Lower leg skin (tissue), 4 donors: ENCODE data around the gene ABLIM3. TPM values are rescaled to one million over a fixed set of nuclear protein-coding genes. Genes with fewer than 3 reads are reported as not detected.

ENCODE experiments used
- DNase-seq, 2 donors: peaks; one replicate each; pipeline ENCODE4 v3.0.0-alpha.2; 2019; ENCODE audit warnings: low spot score in 2 of 2
- H3K4me3 ChIP-seq: fragments of 200-600 bp; sonication (generic); 2 replicates; pipeline ENCODE4 v1.5.1; 2017; ENCODE audit warnings: mild to moderate bottlenecking, low read depth; ENCODE audit not compliant: poor library complexity, severe bottlenecking
- POLR2A ChIP-seq, 2 donors: fragments of 450-650 bp; IDR thresholded peaks; one replicate each; pipeline ENCODE4 v1.6.1; 2016 to 2017; ENCODE audit warnings: antibody characterized with exemption in 2 of 2, mild to moderate bottlenecking in 1 of 2, moderate library complexity in 1 of 2
- WGBS, 2 donors: methylation state at CpG; one replicate each; pipeline ENCODE4 v1.1.5; 2018; 5-methylcytosine and 5-hydroxymethylcytosine counted together
- intact Hi-C: fragments of 100-400 bp; cut with DNase I; formaldehyde crosslinking; loops from one replicate; pipeline ENCODE4 v1.15.0; 2023; ENCODE audit warnings: low total_unique reads
- total RNA-seq, 4 donors: library from RNA; depleted of rRNA; stranded (reverse); fragments of >200 nt; gene quantifications; one replicate each; pipeline ENCODE4 v1.1.0, GENCODE V29; 2016
- TF ChIP-seq, protein P1 (sequence below), 3 donors: fragments of 450-650 bp; IDR thresholded peaks; one replicate each; pipeline ENCODE4 v1.5.1; 2016; ENCODE audit warnings: antibody characterized with exemption in 3 of 3, mild to moderate bottlenecking in 3 of 3, moderate library complexity in 2 of 3

The ABLIM3 gene
- total RNA-seq, 4 donors from 2014 or later: 4.2 to 12.3 (median 7.4) TPM

DNA sequence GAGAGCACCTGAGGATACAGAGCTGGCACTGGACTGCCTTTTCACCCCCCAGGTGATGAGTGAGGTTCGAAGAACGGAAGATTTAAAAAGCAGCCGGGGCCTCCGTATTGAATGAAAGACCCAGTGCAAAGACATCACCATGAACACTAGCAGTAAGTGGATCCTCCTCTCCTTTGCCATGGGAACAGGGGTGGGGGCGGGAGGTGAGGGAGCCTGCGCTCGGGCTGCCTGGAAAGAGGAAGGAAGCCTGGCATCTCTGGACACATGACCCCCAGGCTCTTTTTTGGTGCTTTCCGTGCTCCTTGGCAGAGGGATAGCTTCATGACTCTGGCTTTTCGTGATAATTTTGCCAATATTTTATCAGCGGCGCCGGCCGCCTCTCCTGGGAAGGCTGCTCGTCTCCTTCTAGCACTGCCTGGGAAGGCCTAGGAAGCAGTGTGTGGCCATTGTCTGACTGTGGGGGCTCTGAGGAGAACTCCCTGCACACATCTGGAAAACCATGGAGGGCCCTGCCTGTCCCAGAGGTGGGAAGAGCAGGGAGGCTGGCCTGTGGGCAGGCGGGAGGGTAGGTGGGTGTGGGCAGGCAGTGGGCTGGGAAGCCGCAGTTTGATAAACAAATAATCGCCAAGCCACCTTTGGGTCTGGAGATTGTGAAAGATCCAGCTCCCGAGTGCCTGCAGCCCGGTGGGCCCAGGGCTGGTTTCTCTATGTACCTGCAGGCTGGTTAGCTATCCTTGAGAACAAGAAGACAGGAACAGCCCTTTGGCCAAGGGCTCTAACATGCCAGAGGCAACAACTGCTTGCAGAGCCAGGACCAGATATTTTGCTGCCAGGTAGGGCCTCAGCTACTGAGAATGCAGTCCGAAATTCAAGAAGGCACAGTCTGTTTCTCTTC is 911 bp downstream of the ABLIM3 start:
- peak in 1 of 2 donors; percentile 38 for DNase-seq
- H3K4me3 ChIP-seq: peak overlapping the region; percentile 53
- intact Hi-C loops: loop anchor here (10.0 kb wide), 1 partner anchor 83 kb away; no protein-coding TSS in a partner anchor
- TF ChIP-seq, protein P1, sequence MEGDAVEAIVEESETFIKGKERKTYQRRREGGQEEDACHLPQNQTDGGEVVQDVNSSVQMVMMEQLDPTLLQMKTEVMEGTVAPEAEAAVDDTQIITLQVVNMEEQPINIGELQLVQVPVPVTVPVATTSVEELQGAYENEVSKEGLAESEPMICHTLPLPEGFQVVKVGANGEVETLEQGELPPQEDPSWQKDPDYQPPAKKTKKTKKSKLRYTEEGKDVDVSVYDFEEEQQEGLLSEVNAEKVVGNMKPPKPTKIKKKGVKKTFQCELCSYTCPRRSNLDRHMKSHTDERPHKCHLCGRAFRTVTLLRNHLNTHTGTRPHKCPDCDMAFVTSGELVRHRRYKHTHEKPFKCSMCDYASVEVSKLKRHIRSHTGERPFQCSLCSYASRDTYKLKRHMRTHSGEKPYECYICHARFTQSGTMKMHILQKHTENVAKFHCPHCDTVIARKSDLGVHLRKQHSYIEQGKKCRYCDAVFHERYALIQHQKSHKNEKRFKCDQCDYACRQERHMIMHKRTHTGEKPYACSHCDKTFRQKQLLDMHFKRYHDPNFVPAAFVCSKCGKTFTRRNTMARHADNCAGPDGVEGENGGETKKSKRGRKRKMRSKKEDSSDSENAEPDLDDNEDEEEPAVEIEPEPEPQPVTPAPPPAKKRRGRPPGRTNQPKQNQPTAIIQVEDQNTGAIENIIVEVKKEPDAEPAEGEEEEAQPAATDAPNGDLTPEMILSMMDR (IDR thresholded peaks at IDR 0.05): no peak
- TF ChIP-seq POLR2A (IDR thresholded peaks at IDR 0.05): no peak
- WGBS, 2 donors: 50 to 54% methylated on average over 20 of the region's 20 CpGs

DNA sequence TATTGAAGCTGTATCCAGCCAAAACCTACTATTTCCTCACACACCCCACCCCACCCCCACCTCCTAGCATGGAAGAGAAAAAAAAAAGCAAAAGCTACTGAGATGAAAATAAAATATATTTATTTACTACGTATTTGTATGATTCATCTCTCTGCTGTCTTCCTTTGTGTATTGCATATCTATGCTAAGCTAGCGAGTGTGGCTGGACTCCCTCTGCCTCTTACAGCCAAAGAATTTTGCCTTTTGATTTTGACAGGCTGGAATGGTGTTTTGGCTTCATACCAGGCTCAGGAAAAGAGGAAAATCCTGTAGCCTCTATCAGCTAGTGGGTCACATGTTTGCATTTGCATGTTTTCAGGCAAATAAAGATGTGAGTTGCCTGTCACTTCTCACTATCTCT is 2.2 kb downstream of the ABLIM3 start:
- intact Hi-C loops: loop anchor here (10.0 kb wide), 1 partner anchor 81 kb away; no protein-coding TSS in a partner anchor
- DNase-seq: no peak
- H3K4me3 ChIP-seq: no peak overlapping the region
- 33 to 34% methylated on average over 2 of the region's 2 CpGs for WGBS, 2 donors
- TF ChIP-seq, protein P1 (IDR thresholded peaks at IDR 0.05): no peak
- TF ChIP-seq POLR2A (IDR thresholded peaks at IDR 0.05): no peak

DNA sequence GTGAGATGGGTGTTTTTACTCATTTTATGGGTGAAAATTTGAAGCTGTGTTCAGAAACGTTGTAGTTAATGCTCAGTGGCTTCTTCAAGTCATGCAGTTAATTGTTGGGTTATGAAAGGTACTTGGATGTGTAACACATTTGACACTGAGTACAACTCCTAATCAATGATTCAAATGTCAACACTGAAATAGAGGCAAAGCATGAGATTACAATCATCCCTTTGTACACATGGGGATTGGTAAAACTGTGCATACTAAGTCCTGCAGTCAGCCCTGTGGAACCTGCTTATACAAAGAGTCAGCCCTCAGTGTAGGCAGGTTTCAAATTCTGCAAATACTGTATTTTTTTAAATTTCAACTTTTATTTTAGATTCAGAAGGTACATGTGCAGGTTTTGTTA is 3.3 kb downstream of the ABLIM3 start:
- DNase-seq: no peak
- H3K4me3 ChIP-seq: no peak overlapping the region
- intact Hi-C loops: loop anchor here (10.0 kb wide), 1 partner anchor 80 kb away; no protein-coding TSS in a partner anchor
- TF ChIP-seq, protein P1 (IDR thresholded peaks at IDR 0.05): no peak
- no peak for TF ChIP-seq POLR2A (IDR thresholded peaks at IDR 0.05)
- 55 to 64% methylated on average over 1 of the region's 1 CpG for WGBS, 2 donors

DNA sequence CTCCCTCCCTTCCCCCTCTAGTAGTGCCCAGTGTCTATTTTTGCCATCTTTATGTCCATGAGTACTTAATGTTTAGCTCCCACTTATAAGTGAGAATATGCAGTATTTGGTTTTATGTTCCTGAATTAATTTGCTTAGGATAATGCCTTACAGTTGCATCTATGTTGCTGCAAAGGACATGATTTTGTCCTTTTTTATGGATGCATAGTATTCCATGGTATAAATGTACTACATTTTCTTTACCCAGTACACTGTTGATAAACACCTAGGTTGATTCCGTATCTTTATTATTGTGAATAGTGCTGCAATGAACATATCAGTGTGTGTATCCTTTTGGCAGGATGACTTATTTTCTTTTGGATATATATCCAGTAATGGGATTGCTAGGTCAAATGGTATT is 3.8 kb downstream of the ABLIM3 start:
- TF ChIP-seq, protein P1 (IDR thresholded peaks at IDR 0.05): no peak
- TF ChIP-seq POLR2A (IDR thresholded peaks at IDR 0.05): no peak
- intact Hi-C loops: loop anchor here (10.0 kb wide), 1 partner anchor 80 kb away; no protein-coding TSS in a partner anchor
- WGBS, 2 donors: 94 to 100% methylated on average over 1 of the region's 1 CpG
- no peak overlapping the region for H3K4me3 ChIP-seq
- DNase-seq: no peak

DNA sequence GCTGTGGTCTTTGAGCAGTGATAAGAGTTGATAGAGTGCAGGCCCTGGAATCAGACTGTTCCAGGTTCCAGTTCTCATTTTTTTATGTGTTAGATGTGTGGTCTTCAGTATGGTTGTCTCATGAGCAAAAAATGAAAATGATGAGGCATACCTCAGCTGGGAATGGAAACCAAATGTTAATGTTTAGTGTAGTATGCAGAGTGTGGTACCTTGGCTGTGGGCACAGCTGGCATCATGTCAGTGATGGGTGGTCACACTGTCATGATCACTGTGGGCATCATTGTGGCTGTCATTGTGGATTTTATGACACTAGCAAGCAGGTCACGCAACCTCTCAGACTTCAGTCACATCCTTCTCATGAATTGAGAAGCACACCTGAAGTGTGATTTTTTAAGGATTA is 6.4 kb downstream of the ABLIM3 start:
- WGBS, 2 donors: 100% methylated on average over 1 of the region's 1 CpG
- no peak overlapping the region for H3K4me3 ChIP-seq
- intact Hi-C loops: loop anchor here (10.0 kb wide), 1 partner anchor 77 kb away; no protein-coding TSS in a partner anchor

More for the DNA sequence above, 6.4 kb downstream of the ABLIM3 start:
- TF ChIP-seq, protein P1 (IDR thresholded peaks at IDR 0.05): no peak
- TF ChIP-seq POLR2A (IDR thresholded peaks at IDR 0.05): no peak
- no peak for DNase-seq
